Non-pigmented ciliary epithelial cell (primary cell): ENCODE measurements around the gene S100A4.
"Not testable (repeated sequence)": the region's sequence is repeated elsewhere in the genome, so short reads cannot be mapped to it uniquely, and the experiment has no call there.

Experiments used
- DNase-seq: peaks from one replicate; pipeline ENCODE4 v3.0.0-alpha.2; 2010; ENCODE audit warnings: low read depth

S100A4 gene

DNA sequence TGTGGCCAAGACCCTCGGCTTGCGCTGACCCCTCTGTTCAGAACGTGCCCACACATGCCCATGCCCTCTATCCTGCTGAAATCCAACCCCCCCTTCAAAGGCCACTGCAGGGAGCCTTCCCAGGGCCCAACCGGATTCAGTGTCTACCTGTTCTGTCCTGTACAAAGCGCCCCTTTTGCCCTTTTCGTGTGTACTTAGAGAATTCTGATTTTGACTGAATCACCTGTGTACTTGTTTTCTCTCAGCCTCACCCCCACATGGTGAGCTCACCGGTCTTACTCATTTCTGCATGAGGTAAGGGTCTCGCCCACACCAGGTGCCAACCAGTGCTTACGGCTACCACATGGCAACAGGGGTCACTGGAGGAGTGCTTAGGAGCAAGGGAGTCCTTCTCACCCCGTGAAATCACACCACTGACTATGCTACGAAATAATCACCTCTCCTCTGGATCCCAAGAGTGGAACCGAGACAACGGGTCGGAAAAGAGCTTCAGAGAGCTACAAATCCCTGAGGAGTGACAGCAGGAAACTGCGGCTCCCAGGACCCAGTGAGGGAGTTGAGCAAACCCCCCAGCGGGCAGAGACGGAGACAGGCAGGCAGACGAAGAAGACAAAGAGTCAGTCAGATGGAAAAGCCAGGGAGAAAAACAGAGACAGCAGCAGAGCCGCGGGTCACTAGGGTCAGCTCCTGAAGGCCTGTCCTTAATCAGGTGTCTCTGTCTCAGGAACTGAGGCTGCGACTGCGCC is 22.2 kb upstream of the S100A4 start:
- DNase-seq, result no peak

DNA sequence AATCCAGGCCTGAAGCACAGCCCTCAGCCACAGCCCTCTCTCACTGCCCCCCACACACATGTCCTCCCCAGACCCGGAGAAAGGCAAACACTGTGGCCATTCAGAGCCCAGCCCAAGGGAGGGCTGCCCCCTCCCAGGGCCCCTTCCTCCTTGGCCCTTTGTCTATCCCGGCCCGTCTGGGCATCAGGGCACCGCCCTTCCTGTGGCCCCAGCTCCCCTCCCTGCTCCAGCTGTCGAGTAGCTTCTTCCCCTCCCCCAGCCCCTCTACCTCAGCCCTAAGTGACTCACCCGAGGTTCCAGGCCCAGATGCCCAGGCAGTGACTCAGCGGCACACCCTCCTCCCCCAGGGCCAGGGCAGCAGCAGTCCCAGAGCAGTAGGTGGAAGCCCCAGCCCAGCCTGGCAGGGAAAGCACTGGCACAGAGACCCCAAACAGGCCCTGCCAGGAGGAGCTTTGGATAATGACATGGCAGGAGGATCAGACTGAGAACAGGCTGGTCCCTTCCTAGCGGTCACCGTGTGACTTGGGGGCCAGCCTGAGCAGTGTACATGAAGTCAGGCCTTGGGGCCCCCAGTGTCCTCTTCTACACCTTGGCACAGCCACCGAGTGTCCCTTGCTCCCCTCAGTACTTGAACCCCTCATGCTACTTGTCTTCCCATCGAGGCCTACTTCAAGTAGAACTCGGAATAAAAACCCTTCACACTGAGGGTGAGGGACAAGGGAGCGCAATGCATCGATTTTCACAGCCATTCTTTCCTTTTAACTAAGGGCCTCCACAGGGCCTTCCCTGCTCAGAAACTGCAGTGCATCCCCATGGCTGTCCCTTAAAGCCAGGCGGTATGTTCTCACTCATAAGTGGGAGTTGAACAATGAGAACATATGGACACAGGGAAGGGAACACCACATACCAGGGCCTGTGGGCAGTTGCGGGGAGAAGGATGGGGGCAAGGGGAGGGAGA is 21.1 kb upstream of the S100A4 start:
- DNase-seq, result peak; percentile 94

GRCh38 chr1:153565529-153566374 is 20.1 kb upstream of the S100A4 start, which contains the start of gene S100A2:
Gene S100A2, minus strand, starts transcription at chr1:153565844. Its CDS starts 1,967 bp downstream, at chr1:153563877.
- peak; percentile 74 for DNase-seq

DNA sequence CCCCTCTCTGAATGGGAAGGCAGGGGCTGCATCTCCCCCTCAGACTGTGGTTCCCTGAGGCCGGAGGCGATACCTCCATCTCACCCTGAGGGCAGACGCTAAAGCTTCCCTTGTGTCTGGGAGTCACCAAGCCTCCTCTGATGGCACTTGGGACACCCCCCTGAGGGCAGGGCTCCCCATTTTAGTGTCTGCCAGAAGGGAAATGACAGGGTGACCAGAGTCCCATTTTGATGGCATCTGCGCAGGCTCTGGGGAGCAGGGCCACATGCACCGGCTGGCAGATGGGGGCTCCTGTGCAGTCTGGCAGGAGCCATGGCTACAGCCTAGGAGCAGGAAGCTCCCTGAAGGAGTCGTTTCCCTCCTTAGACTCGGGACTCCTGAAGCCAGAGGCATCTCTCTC is 18.4 kb upstream of the S100A4 start:
- no peak for DNase-seq

GRCh38 chr1:153563483-153563901 is 17.9 kb upstream of the S100A4 start:
- DNase-seq, result no peak

GRCh38 chr1:153562021-153562420 is 16.4 kb upstream of the S100A4 start:
- not testable (repeated sequence) for DNase-seq

DNA sequence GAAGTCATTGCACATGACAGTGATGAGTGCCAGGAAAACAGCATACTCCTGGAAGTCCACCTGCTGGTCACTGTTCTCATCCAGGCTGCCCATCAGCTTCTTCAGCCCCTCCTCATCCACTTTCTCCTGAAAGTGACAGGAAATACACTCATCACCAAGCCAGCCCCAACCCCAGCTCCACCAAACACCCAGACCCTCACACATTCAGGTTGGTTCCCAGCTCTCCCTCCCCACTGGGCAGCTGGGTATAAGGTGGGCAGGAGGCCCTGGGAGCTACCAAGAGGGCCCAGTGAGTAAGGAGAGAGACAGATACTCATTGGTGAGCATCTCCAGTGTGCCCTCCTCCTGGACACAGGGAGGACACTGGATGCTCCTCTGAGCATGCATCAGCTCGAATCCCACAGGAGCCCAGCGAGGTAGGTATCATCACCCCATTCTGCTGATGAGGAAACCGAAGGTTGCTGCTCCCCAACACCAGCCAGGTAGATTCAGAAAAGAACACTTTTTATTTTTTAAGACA is 15.9 kb upstream of the S100A4 start:
- DNase-seq, result no peak

GRCh38 chr1:153560771-153561465 is 15.3 kb upstream of the S100A4 start:
- DNase-seq, result no peak

GRCh38 chr1:153560241-153560640 is 14.6 kb upstream of the S100A4 start:
- no peak for DNase-seq

GRCh38 chr1:153557877-153558276 is 12.3 kb upstream of the S100A4 start:
- DNase-seq, result no peak

DNA sequence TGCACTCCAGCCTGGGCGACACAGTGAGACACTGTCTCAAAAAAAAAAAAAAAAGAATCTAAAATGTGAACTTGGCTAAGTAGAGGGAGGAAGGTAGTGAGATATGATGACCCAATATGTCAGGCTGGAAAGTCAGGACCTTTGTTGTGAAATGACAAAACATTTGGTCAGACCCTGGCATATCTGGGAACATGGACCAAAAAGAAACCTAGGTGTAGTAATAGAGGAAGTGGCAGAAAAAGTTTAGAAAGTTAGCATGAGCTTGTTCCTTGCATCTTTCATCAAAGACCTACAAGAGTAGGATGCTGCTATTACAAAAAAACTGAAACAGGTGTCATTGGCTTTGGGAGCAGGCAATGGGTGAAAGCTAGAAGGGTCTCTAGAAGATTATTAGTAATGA is 10.7 kb upstream of the S100A4 start:
- no peak for DNase-seq

DNA sequence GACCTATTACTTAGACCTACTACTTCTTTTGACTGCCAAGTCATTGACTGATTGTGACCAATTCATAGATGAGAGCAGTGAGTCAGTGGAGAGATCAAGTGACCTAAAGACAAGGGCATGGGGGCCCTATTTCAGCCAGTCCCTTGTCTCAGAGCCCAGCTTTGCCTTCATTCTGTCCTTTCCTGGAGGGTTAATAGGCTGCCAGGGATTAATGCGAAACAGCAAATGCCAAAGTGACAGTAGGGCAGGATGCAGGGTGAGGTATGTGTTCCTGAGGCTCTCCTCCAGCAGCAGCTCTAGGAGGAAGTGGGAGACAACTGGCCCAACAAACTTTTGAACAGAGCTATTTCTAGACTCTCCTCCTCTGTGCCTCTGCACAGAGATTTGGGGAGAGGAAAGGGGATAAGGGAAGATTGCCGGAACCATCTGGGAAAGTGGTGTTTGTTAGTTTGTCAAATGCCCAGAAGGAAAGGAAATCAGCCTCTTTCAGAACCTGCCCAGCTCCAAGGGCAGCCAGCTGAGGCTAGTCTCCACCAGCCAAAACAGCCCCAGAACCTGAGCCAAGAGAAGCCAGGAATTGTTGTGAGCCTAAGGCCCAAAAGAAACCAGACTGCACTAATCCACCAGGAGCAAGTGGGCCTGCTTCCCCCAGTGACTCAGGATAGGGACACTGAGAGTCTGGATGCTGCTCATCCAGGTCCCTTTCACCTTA is 8.4 kb upstream of the S100A4 start:
- DNase-seq, result no peak

DNA sequence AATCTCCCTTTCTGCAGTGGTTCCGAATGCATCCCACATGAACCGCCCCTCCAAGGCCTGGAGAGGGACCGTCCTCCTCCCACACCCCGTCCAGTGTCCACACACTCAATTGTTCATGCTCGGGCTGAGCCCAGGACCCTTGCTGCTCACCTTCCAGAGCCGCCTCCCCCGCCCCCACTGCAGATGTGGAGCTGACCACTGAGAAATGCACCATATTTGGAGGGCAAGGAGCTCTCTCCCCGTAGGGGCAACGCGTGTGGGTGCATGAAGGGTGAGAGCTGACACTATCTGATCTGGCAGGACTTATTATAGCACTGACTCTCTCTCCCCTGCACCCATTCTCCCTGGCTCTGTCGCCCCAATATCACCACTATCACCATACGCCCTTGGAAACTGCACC is 7.5 kb upstream of the S100A4 start:
- DNase-seq, result no peak

GRCh38 chr1:153552335-153552734 is 6.7 kb upstream of the S100A4 start:
- DNase-seq, result no peak

DNA sequence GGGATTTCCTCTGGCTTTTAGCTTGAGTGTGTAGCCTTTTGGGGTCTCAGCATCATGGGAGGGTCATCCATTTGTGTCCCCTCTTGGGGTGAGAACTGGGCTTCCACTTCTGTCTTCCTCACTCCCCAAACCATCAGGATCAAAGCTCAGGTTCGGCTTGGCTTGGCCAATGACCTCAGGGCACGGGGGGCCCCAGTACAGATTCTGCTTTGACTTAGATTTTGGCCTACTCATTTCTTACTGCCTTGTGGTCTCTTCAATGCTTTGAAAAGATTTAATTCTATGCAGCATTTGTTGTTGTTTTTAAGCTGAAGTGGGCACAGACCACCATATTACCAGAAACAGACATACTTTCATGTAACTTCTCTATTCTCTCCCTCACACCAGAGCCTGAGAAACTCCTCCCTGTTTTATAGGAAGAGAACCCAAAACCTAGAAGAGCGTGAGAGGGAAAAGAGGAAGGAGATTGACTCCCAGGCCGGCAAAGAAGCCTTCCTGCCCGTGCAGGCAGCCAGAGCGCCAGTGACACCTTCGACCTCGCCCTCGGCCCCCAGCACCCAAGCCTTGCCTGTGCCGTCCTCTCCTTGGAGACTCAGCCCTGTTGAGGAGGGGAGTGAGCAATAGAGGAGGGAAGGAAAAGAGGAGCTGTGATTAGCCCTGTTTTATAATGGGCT is 5.4 kb upstream of the S100A4 start:
- DNase-seq, result no peak

DNA sequence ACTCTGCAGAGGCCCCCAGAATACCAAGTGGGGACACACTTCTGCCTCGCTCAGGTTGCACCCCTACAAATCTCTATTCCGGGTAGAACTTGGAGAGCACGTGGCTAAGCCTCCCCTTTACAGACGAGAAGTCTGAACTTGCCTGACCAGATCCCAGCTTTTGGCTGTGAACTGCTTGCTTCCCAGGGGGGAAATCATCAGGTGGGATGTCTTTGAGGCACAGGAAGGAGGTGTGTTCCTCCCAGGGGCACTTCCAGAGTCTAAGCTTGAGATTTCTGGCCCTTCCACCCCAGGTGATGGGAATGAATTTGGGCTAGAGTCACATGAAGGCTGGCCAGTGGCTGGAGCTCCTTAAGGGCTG is 4.8 kb upstream of the S100A4 start:
- no peak for DNase-seq

DNA sequence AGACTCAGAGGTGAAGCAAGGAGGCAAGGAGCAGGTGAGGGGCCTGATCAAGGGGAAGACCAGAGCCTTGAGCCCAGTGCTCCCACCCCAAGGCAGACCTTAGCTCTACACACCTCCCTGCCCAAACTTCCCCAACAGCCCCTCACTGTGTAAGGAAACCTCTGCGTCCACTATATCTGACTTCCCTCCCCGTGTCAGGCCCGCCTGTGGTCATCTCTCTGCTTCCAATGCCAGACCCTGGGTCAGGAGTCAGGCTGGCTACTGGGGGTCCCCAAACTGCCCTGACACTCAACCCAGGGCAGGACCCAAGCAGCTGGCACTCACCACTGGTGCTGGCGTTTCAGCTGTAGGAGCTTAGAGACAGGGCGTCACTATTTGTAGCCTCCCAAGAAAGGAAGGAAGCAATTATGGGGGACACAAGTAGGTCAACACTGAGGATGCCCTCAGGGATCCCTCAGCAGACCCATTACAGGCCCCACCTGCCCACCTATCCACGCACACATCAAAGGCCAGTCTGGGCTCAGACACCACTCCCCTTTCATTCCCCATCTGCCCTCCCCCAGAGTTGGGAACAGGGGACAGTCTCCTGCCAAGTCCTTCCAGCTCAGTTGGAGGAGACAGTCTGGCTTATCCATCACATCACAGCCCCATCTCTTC is 4.3 kb upstream of the S100A4 start:
- DNase-seq, result no peak

DNA sequence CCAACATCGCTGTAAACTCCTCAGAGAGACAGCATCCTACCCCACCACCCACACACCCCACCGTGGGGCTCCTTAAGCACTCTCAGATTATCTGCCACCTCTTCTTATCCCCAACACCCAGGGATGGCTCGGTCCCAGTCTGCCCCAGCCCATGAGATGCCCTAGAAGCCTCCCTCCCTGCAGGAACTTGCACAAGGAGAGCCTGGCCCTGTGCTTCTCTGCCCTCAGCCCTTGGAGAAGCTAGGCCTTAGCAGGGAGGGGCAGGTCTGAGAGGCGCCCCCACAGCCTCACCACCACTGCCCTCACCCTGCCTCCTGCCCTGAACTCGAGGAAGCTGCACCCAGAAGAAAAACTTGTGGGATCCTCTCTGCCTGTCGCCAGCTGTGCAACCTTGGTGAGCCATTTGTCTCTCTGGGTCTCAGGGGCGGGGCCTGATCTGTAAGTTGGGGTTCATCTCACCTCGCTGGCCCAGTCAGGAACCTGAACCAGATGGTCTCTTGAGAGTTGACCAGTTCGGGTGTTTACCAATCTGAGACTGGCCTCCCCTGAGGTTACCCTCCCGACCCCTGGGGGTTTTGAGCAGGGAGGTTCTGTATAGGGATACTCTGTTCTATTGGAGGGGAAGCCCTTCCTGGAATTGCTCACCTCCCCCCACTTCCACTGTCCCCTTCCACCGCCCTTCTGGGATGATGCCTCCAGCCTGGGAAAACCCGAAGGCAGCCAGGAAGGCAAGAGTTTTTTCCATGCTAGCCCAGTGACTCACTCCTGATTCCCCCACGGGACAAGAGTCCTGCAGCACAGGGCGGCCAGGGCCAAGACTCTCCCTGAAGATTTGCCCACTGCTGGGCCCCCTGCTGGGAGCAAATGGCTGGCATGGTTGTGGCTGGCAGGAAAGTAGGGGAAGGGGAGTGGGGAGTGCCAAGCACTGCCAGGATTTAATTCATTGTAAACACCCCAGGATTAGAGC is 3.4 kb upstream of the S100A4 start, which contains the start of gene S100A3:
S100A3 (minus strand) TSS at position 537 of the 967 bp plus-strand sequence. CDS start 773 bp downstream, outside the sequence.
- no peak for DNase-seq
